PC-3 (cell line): ENCODE data around the gene GABBR2. TPM values are rescaled to one million over a fixed set of nuclear protein-coding genes. Genes with fewer than 3 reads are reported as not detected.

ENCODE experiments used
- ATAC-seq: fragments of 200-7000 bp; cut with Tn5 transposase; 2 replicates; pipeline ENCODE4 v1.9.1; 2020; ENCODE audit warnings: mild to moderate bottlenecking, moderate library complexity
- BruUV-seq: library from RNA; stranded (reverse); fragments of 400-500 nt; replicated peaks from 2 replicates; lab custom pipeline; 2021; lab: Mats Ljungman, UMichigan
- CTCF ChIA-PET: fragments of 300-600 bp; sonication (Branson Sonifier 250); formaldehyde crosslinking; loops from one replicate; lab custom pipeline; 2022; ENCODE audit warnings: antibody characterized with exemption; lab: Charles Lee
- POLR2A ChIA-PET: fragments of 300-600 bp; sonication (Branson Sonifier 250); formaldehyde crosslinking; loops from one replicate; lab custom pipeline; 2022; ENCODE audit warnings: antibody characterized with exemption; ENCODE audit not compliant: unreplicated experiment; lab: Charles Lee
- DNase-seq: peaks from one replicate; pipeline ENCODE4 v3.0.0-alpha.2; 2015
- H2AFZ ChIP-seq: fragments of 300-600 bp; sonication (generic); 2 replicates; pipeline ENCODE4 v1.6.0; 2016; ENCODE audit warnings: antibody characterized with exemption, low read length
- H3F3A ChIP-seq: fragments of 300-600 bp; sonication (generic); one replicate; pipeline ENCODE4 v1.6.0; 2017; ENCODE audit warnings: antibody characterized with exemption, low read length, control low read depth, mild to moderate bottlenecking; ENCODE audit not compliant: unreplicated experiment
- H3K27ac ChIP-seq: fragments of 300-600 bp; sonication (generic); 2 replicates; pipeline ENCODE4 v1.5.1; 2016; ENCODE audit warnings: mild to moderate bottlenecking, low read length
- H3K27me3 ChIP-seq: fragments of 300-600 bp; sonication (generic); 2 replicates; pipeline ENCODE4 v1.6.1; 2016; ENCODE audit warnings: low read length, mixed read lengths
- H3K36me3 ChIP-seq: fragments of 300-600 bp; sonication (generic); 2 replicates; pipeline ENCODE4 v1.6.1; 2016; ENCODE audit warnings: low read depth, mixed run types, low read length, mixed read lengths
- H3K4me1 ChIP-seq: fragments of 300-600 bp; sonication (generic); 2 replicates; pipeline ENCODE4 v1.5.1; 2016; ENCODE audit warnings: low read length; ENCODE audit not compliant: insufficient read depth
- H3K4me2 ChIP-seq: fragments of 300-600 bp; sonication (generic); 2 replicates; pipeline ENCODE4 v1.6.0; 2016; ENCODE audit warnings: low read length
- H3K4me3 ChIP-seq: fragments of 300-600 bp; sonication (generic); 2 replicates; pipeline ENCODE4 v1.5.1; 2016; ENCODE audit warnings: mild to moderate bottlenecking, low read length, mixed read lengths
- H3K79me2 ChIP-seq: fragments of 300-600 bp; sonication (generic); 2 replicates; pipeline ENCODE4 v1.6.1; 2017; ENCODE audit warnings: low read length, mixed read lengths
- H3K9ac ChIP-seq: fragments of 300-600 bp; sonication (generic); 2 replicates; pipeline ENCODE4 v1.6.0; 2016; ENCODE audit warnings: mild to moderate bottlenecking, low read length
- H3K9me2 ChIP-seq: fragments of 300-600 bp; sonication (generic); replicated peaks from 2 replicates; pipeline ENCODE4 v1.6.1; 2016; ENCODE audit warnings: mixed run types, low read length, mixed read lengths
- H3K9me3 ChIP-seq: fragments of 300-600 bp; sonication (generic); 2 replicates; pipeline ENCODE4 v1.6.1; 2016; ENCODE audit warnings: low read length, mixed read lengths
- H4K20me1 ChIP-seq: fragments of 300-600 bp; sonication (generic); 2 replicates; pipeline ENCODE4 v1.6.1; 2016; ENCODE audit warnings: low read length, mixed read lengths
- CTCF ChIP-seq: fragments of 300-600 bp; sonication (generic); conservative IDR thresholded peaks from 2 replicates; pipeline ENCODE4 v1.5.1; 2017; ENCODE audit warnings: antibody characterized with exemption, low read depth, mild to moderate bottlenecking, low read length
- EZH2 ChIP-seq: fragments of 300-600 bp; sonication (generic); IDR thresholded peaks from one replicate; pipeline ENCODE4 v1.6.1; 2017; ENCODE audit warnings: antibody characterized with exemption, mild to moderate bottlenecking, low read length; ENCODE audit not compliant: unreplicated experiment
- EZH2phosphoT487 ChIP-seq: fragments of 300-600 bp; sonication (generic); IDR thresholded peaks from 2 replicates; pipeline ENCODE4 v1.6.1; 2018; ENCODE audit warnings: mild to moderate bottlenecking, antibody characterized with exemption, low read length, borderline replicate concordance
- intact Hi-C: fragments of 100-400 bp; cut with micrococcal nuclease; formaldehyde crosslinking; loops from 2 replicates; pipeline ENCODE4 v1.9.0; 2023
- total RNA-seq: library from RNA; depleted of rRNA; stranded (reverse); fragments of >200 nt; gene quantifications from 2 replicates; pipeline ENCODE4 v1.2.3, GENCODE V29; 2014

Gene GABBR2
- total RNA-seq, 1 experiment from 2014 or later, result 0.44 TPM

GRCh38 chr9:98462310-98462709 is 246.4 kb downstream of the GABBR2 start:
- Histone ChIP-seq H3K9me2 (no peaks in the 10 kb centered on the region), H3K27ac (no peak overlapping the region), H3K4me1 (no peaks in the 10 kb centered on the region), H3K79me2 (no peaks in the 10 kb centered on the region), H3K4me2 (no peak overlapping the region), H3K27me3 (no peaks in the 10 kb centered on the region), H3K4me3 (no peak overlapping the region), H4K20me1 (no peaks in the 10 kb centered on the region), H2AFZ (no peak overlapping the region), H3F3A (no peaks in the 10 kb centered on the region), H3K36me3 (no peaks in the 10 kb centered on the region), H3K9me3 (peaks cover 3% of the 10 kb centered on the region; the same call in 1 of the 2 replicates), H3K9ac (no peak overlapping the region)
- intact Hi-C loops, result no loop called here
- BruUV-seq, result no TSS peak
- ChIA-PET CTCF (no interaction called here), POLR2A (no interaction called here)
- DNase-seq (no peak), ATAC-seq (no peak)
- no peak for TF ChIP-seq CTCF
- no peak for TF ChIP-seq EZH2
- no peak for TF ChIP-seq EZH2phosphoT487

DNA sequence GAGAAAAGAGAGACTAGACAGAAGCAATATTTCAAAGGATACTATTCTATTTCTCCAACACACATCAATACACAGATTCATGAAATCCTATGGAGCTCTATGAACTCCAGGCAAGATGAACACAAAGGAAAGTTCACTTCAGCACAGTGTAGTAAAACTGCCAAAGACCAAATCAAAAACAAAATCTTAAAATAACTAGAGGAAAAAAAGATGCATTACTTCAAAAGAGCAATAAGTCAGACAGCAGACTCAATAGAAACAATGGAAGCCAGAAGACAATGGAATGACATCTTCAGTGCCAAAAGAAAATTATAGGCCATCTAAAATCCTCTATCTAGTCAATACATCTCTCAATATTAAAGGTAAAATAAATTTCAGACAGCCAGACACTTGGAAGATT is 248.0 kb downstream of the GABBR2 start:
- no peak overlapping the region for H3K9ac ChIP-seq
- BruUV-seq, result no TSS peak
- CTCF ChIA-PET, result no interaction called here
- no peaks in the 10 kb centered on the region for H3K4me1 ChIP-seq
- no peak overlapping the region for H3K4me2 ChIP-seq
- POLR2A ChIA-PET, result no interaction called here
- ATAC-seq (no peak), DNase-seq (no peak)
- H3K27me3 ChIP-seq, result no peaks in the 10 kb centered on the region
- no peaks in the 10 kb centered on the region for H4K20me1 ChIP-seq
- TF ChIP-seq EZH2phosphoT487 (no peak), CTCF (no peak), EZH2 (no peak)
- no peak overlapping the region for H2AFZ ChIP-seq
- intact Hi-C loops, result no loop called here
- no peaks in the 10 kb centered on the region for H3K36me3 ChIP-seq
- peaks cover 3% of the 10 kb centered on the region; the same call in 1 of the 2 replicates for H3K9me3 ChIP-seq
- H3F3A ChIP-seq, result no peaks in the 10 kb centered on the region
- no peak overlapping the region for H3K27ac ChIP-seq
- no peak overlapping the region for H3K4me3 ChIP-seq
- H3K9me2 ChIP-seq, result no peaks in the 10 kb centered on the region
- no peaks in the 10 kb centered on the region for H3K79me2 ChIP-seq

DNA sequence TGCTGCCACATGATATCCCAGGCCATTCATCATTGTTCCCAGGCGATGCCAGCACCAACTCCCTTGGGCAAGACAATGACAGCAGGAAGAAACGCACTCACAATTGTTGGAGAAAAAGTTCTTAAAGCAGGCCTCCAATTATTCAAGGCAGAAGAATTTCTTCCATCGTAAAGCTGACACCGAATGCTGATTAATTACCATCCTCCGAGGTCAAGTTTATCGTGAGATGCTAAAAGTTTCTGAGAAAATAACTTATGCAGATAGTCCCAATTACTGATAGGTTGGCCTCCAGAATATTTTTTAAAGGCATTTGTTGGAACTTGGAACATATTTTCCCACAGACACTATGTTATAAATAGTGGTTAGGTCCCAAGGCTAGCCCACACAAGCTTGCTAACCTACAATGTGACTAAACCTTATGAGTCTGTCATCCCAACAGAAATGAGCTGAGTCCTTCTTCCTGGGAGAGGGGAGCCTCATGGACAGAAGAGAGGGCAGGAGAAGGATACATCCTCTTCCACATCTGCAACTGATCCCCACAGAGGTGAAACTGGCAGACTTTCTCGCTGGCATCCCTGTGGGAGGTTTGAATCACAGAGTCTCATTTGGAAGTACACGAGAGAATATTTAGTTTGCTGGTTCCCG is 250.9 kb downstream of the GABBR2 start:
- no peak overlapping the region for H2AFZ ChIP-seq
- H3K36me3 ChIP-seq, result no peaks in the 10 kb centered on the region
- H3K4me3 ChIP-seq, result no peak overlapping the region
- TF ChIP-seq EZH2phosphoT487 (no peak), EZH2 (no peak), CTCF (no peak)
- H3F3A ChIP-seq, result no peaks in the 10 kb centered on the region
- no peaks in the 10 kb centered on the region for H3K4me1 ChIP-seq
- DNase-seq (no peak), ATAC-seq (no peak)
- H3K27me3 ChIP-seq, result no peaks in the 10 kb centered on the region
- no peaks in the 10 kb centered on the region for H3K79me2 ChIP-seq
- ChIA-PET POLR2A (interaction anchor here (0.9 kb wide), 1 partner anchor 271 kb away, joined by 4 read pairs; no protein-coding TSS in a partner anchor), CTCF (no interaction called here)
- intact Hi-C loops, result no loop called here
- no peaks in the 10 kb centered on the region for H3K9me2 ChIP-seq
- H3K4me2 ChIP-seq, result no peak overlapping the region
- H3K27ac ChIP-seq, result no peak overlapping the region
- BruUV-seq, result no TSS peak
- no peaks in the 10 kb centered on the region for H4K20me1 ChIP-seq
- no peak overlapping the region for H3K9ac ChIP-seq
- H3K9me3 ChIP-seq, result peaks cover 3% of the 10 kb centered on the region; the same call in 1 of the 2 replicates
